Measurements from ENCODE around the gene CP. TPM values are rescaled to one million over a fixed set of nuclear protein-coding genes. Genes with fewer than 3 reads are reported as not detected.
A peak's percentile ranks its signal among the peaks of the same experiment; 100 is the strongest.

The CP gene
- total and polyA plus RNA-seq, 2 of the 13 experiments (the other 11 are each of a cell fraction or from before 2014, with no cell fraction given), result 42.6 to 789 TPM

GRCh38 chr3:149134575-149134974 is 87.1 kb downstream of the CP start:
- POLR2A ChIA-PET, result no interaction called here

More at GRCh38 chr3:149134575-149134974, 87.1 kb downstream of the CP start:
- in situ Hi-C loops (cut with HindIII; ENCODE audit: extremely low pct_ligation_motif_present, low pct_unique_long_range_greater_than_20kb), result no loop called here
- Histone ChIP-seq H2AFZ (ENCODE audit: low read length) (no peak overlapping the region), H3K36me3 (replicated peaks in 1 of 2; ENCODE audit: control insufficient read depth in 1 of 2, insufficient read depth in 2 of 2, low read length in 2 of 2) (no peaks in the 10 kb centered on the region), H3K4me1 (ENCODE audit: insufficient read depth, low read length) (peaks cover 40% of the 10 kb centered on the region), H3K27ac (ENCODE audit: extremely low read length, insufficient read depth, low read length) (no peak overlapping the region), H3K27me3 (ENCODE audit: control insufficient read depth in 1 of 2, insufficient read depth in 2 of 2, low read length in 2 of 2) (no peaks in the 10 kb centered on the region; a peak in 1 of 5 replicates), H3K4me3 (replicated peaks in 1 of 3; ENCODE audit: insufficient read depth in 1 of 3, low read depth in 2 of 3, low read length in 3 of 3) (no peak overlapping the region), H3K79me2 (ENCODE audit: insufficient read depth, low read length) (peaks cover 14% of the 10 kb centered on the region), H4K20me1 (ENCODE audit: insufficient read depth, low read length) (no peaks in the 10 kb centered on the region; the same call in 1 of the 2 replicates), H3K9me3 (ENCODE audit: low read length) (no peaks in the 10 kb centered on the region), H3K4me2 (ENCODE audit: low read depth, low read length) (no peak overlapping the region), H3K9ac (ENCODE audit: insufficient read depth, low read depth, low read length) (no peak overlapping the region)
- no TSS peak for BruUV-seq (replicated peaks)
- DNase-seq (ENCODE audit: low spot score), result no peak
- WGBS (ENCODE audit: low lambda C conversion rate), result 71% methylated on average over 1 of the region's 3 CpGs
- ATAC-seq, result no peak
- CTCF ChIA-PET (ENCODE audit: low intra/inter-chr PET ratio, low total read pairs), result no interaction called here
- intact Hi-C loops (cut with micrococcal nuclease; ENCODE audit: unreplicated experiment), result loop anchor here (5.0 kb wide), 1 partner anchor 73 kb away; no protein-coding TSS in a partner anchor
- TF ChIP-seq HNF4A (CRISPR knock-in tag; IDR thresholded peaks at IDR 0.05) (0 out of 2 replicates have a peak, but pooled peaks have one; percentile 7), ZNF335 (CRISPR knock-in tag; IDR thresholded peaks at IDR 0.05) (no peak), HIC2 (CRISPR knock-in tag; IDR thresholded peaks at IDR 0.05; ENCODE audit: low read depth) (no peak), SMARCC2 (IDR thresholded peaks at IDR 0.05) (no peak), ZMYM4 (CRISPR knock-in tag; IDR thresholded peaks at IDR 0.05) (0 out of 2 replicates have a peak, but pooled peaks have one; percentile 12), RXRB (CRISPR knock-in tag; IDR thresholded peaks at IDR 0.05; ENCODE audit: borderline replicate concordance) (no peak), ZNF468 (CRISPR knock-in tag; IDR thresholded peaks at IDR 0.05) (no peak), ZNF660 (CRISPR knock-in tag; IDR thresholded peaks at IDR 0.05; ENCODE audit: borderline replicate concordance, low read depth) (no peak), KLF13 (CRISPR knock-in tag; IDR thresholded peaks at IDR 0.05) (no peak)
- TF ChIP-seq, protein P1, sequence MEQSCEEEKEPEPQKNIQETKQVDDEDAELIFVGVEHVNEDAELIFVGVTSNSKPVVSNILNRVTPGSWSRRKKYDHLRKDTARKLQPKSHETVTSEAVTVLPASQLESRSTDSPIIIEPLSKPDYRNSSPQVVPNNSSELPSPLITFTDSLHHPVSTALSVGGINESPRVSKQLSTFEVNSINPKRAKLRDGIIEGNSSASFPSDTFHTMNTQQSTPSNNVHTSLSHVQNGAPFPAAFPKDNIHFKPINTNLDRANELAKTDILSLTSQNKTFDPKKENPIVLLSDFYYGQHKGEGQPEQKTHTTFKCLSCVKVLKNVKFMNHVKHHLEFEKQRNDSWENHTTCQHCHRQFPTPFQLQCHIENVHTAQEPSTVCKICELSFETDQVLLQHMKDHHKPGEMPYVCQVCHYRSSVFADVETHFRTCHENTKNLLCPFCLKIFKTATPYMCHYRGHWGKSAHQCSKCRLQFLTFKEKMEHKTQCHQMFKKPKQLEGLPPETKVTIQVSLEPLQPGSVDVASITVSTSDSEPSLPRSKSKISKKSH (CRISPR knock-in tag; IDR thresholded peaks at IDR 0.05; ENCODE audit: borderline replicate concordance), result no peak
- no peak for FAIRE-seq

Data from HepG2 (cell line).